Kidney epithelial cell (primary cell): ENCODE data around the gene GRIN2C. TPM values are rescaled to one million over a fixed set of nuclear protein-coding genes. Genes with fewer than 3 reads are reported as not detected.

Experiments used
- DNase-seq: peaks from one replicate; pipeline ENCODE4 v3.0.0-alpha.2; 2010; ENCODE audit warnings: low read depth
- H3K27me3 ChIP-seq: 2 replicates; pipeline ENCODE4 v1.6.0; 2011; ENCODE audit warnings: low read length; ENCODE audit not compliant: control insufficient read depth, insufficient read depth
- H3K36me3 ChIP-seq: 2 replicates; pipeline ENCODE4 v1.5.1; 2011; ENCODE audit warnings: low read length; ENCODE audit not compliant: control insufficient read depth, insufficient read depth
- H3K4me3 ChIP-seq: 2 replicates; pipeline ENCODE4 v1.5.1; 2011; ENCODE audit warnings: low read depth, mild to moderate bottlenecking, control low read depth, low read length
- total RNA-seq: library from RNA; depleted of rRNA; stranded (reverse); fragments of >200 nt; gene quantifications from 2 replicates; pipeline ENCODE4 v1.2.3, GENCODE V29; 2015
- TF ChIP-seq, protein P1 (sequence below): IDR thresholded peaks from 2 replicates; pipeline ENCODE4 v1.5.1; 2011; ENCODE audit warnings: mild to moderate bottlenecking, moderate library complexity, low read length, control low read depth, inconsistent platforms; ENCODE audit not compliant: insufficient read depth, poor library complexity, severe bottlenecking

The GRIN2C gene
- total RNA-seq, 1 donor from 2014 or later = not detected

DNA sequence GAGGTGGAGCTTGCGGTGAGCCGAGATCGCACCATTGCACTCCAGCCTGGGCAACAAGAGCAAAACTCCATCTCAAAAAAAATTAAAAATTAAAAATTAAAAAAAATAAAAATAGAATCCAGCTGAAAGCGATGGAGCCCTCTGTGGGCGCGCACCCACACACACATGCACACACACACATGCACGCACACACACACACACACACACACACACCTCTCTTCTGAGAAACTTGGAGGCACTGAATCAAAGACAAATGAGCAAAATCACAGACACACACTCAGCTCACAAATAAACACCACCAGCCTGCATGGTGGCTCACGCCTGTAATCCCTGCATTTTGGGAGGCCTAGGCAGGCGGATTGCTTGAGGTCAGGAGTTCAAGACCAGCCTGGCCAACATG lies 43.3 kb upstream of the GRIN2C start:
- Histone ChIP-seq H3K36me3 (no peaks in the 10 kb centered on the region), H3K27me3 (peaks cover 4% of the 10 kb centered on the region), H3K4me3 (no peak overlapping the region)
- TF ChIP-seq, protein P1, sequence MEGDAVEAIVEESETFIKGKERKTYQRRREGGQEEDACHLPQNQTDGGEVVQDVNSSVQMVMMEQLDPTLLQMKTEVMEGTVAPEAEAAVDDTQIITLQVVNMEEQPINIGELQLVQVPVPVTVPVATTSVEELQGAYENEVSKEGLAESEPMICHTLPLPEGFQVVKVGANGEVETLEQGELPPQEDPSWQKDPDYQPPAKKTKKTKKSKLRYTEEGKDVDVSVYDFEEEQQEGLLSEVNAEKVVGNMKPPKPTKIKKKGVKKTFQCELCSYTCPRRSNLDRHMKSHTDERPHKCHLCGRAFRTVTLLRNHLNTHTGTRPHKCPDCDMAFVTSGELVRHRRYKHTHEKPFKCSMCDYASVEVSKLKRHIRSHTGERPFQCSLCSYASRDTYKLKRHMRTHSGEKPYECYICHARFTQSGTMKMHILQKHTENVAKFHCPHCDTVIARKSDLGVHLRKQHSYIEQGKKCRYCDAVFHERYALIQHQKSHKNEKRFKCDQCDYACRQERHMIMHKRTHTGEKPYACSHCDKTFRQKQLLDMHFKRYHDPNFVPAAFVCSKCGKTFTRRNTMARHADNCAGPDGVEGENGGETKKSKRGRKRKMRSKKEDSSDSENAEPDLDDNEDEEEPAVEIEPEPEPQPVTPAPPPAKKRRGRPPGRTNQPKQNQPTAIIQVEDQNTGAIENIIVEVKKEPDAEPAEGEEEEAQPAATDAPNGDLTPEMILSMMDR = no peak
- DNase-seq = no peak

DNA sequence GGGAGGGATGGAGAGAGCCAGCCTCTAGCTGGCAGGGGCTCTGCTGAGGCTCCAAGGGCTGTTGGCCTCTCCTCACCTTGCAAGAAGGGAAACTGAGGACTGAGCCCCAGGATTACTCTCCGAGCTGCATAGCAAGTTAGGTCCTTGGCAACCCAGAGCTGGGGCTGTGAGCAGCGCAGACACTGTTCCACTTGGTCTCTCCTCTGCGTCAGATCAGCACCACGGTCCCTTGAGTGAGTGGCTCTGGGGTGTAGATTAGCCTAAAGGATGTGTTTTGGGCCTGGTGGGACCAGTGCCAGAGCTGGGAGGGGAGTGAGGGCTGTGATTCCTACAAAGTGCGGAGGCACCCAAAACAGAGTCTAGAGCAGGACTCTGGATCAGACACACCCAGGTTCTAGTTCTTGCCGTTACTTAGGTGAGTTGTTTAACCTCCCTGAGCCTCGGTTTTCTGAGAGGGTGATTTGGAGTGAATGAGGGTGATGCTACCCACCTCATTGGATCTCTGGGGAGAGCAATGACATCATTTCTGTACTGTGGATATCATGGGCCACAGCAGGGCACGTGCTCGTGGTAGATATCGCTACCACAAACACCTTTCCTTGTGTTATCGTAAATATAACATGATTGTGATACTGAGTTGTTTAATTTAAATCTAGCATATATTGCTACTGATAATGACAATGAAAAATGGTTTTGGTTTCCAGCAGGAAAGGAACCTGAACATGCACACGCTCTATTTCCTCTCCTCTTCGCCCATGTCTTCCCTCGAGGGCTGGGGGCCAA lies 41.9 kb upstream of the GRIN2C start:
- TF ChIP-seq, protein P1 = no peak
- Histone ChIP-seq H3K27me3 (peaks cover 5% of the 10 kb centered on the region), H3K36me3 (no peaks in the 10 kb centered on the region), H3K4me3 (no peak overlapping the region)
- DNase-seq = no peak

DNA sequence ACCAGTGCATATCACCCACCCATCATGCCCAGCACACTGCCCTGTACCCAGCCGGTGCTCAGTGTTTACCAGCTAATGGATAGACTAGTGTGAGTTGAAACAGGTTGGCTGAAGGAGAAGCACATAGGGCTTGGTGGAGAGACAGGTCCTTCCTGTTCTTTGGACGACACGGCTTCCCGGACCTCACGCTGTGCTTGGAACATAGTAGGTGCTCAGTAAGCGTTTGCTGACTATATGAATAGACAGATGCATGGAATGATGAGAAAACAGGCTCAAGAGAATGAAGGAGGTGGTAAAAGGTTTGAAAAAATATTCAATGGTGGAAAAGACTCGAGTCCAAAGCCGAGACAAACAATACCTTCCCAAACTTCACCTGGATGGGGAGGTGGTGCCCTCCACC lies 40.5 kb upstream of the GRIN2C start:
- TF ChIP-seq, protein P1 = no peak
- H3K4me3 ChIP-seq = no peak overlapping the region
- peaks cover 8% of the 10 kb centered on the region for H3K27me3 ChIP-seq
- DNase-seq = no peak
- no peaks in the 10 kb centered on the region for H3K36me3 ChIP-seq

DNA sequence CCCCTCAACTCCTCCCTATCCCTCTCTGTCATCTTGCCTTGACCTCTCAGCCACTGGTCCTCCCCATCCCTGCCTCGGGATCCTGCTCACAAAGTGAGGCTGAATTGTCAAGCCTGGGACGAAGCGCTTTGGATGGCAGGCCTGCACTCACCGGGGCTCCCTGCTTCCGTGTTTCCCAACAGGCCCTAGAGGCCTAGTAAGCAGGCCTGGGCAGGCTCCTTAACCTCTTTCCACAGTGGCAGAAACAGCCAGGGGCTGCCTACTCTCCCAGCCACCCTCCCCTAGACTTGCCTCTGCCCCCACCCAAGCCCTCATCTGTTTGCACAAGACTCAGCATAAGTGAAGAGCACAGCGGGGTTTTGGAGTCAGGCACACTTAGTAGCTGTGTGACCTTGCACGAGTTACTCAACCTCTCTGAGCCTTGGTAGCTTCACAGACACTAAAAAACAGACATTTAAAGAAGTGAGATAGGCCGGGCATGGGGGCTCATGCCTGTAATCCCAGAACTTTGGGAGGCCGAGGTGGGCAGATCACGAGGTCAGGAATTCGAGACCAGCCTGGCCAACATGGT lies 38.8 kb upstream of the GRIN2C start:
- TF ChIP-seq, protein P1 = no peak
- DNase-seq = no peak
- Histone ChIP-seq H3K27me3 (peaks cover 19% of the 10 kb centered on the region), H3K4me3 (no peak overlapping the region), H3K36me3 (no peaks in the 10 kb centered on the region)

DNA sequence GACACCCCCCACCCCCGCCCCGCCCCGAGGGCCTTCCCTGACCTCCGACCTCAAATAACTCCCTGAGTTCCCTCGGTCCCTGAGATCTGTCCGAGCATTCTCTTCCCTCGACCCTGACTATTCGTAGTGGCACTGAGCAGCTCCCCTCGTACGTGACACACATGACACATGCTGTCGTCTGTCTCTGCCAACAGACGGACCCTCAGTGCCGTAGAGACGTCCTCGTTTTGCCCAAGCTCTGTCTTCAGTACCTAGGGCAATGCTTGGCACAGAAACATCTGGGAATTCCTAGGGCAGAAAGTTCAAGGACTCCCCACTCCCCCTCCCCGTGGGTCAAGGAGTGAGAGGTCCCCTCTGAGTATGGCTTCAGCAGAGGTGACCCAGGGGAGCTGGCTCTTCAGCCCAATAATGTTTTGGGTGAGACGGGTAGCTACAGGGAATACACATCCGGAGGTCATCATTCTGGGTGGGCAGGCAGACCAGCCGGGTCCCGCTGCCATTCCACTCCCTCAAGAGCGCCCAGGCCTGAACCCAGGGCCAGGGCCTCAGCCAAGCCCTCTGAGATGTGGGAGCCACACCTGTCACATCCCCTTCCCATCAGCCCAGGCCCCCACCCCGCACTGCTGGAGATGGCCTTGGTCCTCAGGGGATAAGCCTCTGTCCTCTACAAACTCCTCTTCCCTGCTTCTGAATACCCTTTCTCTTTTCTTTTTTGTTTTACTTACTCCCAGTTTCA lies 34.4 kb upstream of the GRIN2C start:
- no peak for DNase-seq
- TF ChIP-seq, protein P1 = no peak
- Histone ChIP-seq H3K27me3 (peaks cover 50% of the 10 kb centered on the region), H3K36me3 (no peaks in the 10 kb centered on the region), H3K4me3 (no peak overlapping the region)
